Sigmoid colon (tissue), 7 donors: ENCODE data around the gene RPAP3. TPM values are rescaled to one million over a fixed set of nuclear protein-coding genes. Genes with fewer than 3 reads are reported as not detected.

Source experiments
- DNase-seq: peaks from one replicate; pipeline ENCODE4 v3.0.0-alpha.2; 2019
- H3K27ac ChIP-seq, 4 donors: fragments of 200-600 bp; sonication (generic); one replicate each; pipeline ENCODE4 v1.5.1; 2016 to 2019; ENCODE audit warnings: mild to moderate bottlenecking in 1 of 4
- H3K27me3 ChIP-seq, 3 donors: fragments of 200-600 bp; sonication (generic); one replicate each; pipeline ENCODE4 v1.5.1; 2019; ENCODE audit warnings: mild to moderate bottlenecking in 1 of 3
- H3K36me3 ChIP-seq, 4 donors: fragments of 200-600 bp; sonication (generic); one replicate each; pipeline ENCODE4 v1.5.1; 2016 to 2019
- H3K4me1 ChIP-seq, 4 donors: fragments of 200-600 bp; sonication (generic); one replicate each; pipeline ENCODE4 v1.5.1; 2017 to 2019
- H3K4me3 ChIP-seq, 4 donors: fragments of 200-600 bp; sonication (generic); one replicate each; pipeline ENCODE4 v1.5.1; 2017 to 2019; ENCODE audit warnings: mild to moderate bottlenecking in 2 of 4, moderate library complexity in 1 of 4
- H3K9me3 ChIP-seq, 4 donors: fragments of 200-600 bp in 3 of 4; sonication (generic) in 3 of 4; one replicate each; pipeline versions ENCODE4 v1.5.1 to v1.6.1; 2013 to 2019
- EP300 ChIP-seq, 4 donors: sonication (generic); formaldehyde crosslinking; IDR thresholded peaks; one replicate each; pipeline ENCODE4 v1.6.1; 2017; ENCODE audit warnings: antibody characterized with exemption in 4 of 4
- POLR2A ChIP-seq, 2 donors: fragments of 450-650 bp; IDR thresholded peaks; one replicate each; pipeline ENCODE4 v1.6.1; 2016; ENCODE audit warnings: antibody characterized with exemption in 2 of 2, mild to moderate bottlenecking in 2 of 2, moderate library complexity in 2 of 2
- POLR2AphosphoS5 ChIP-seq, 4 donors: sonication (generic); formaldehyde crosslinking; IDR thresholded peaks; one replicate each; pipeline ENCODE4 v1.6.1; 2017; ENCODE audit warnings: antibody characterized with exemption in 4 of 4
- WGBS, 2 donors: extraction: QIAGEN DNeasy Blood & Tissue Kit; methylation state at CpG; one replicate each; pipeline ENCODE4 v1.1.7; 2013; 5-methylcytosine and 5-hydroxymethylcytosine counted together
- intact Hi-C: fragments of 100-400 bp; cut with DNase I; formaldehyde crosslinking; loops from one replicate; pipeline ENCODE4 v1.15.1; 2023
- polyA plus RNA-seq, 3 donors: library from polyadenylated mRNA; stranded (reverse); fragments of 200-250 nt; gene quantifications; one replicate each; pipeline ENCODE4 v1.2.3, GENCODE V29; 2013
- total RNA-seq, 4 donors: library from RNA; depleted of rRNA; stranded (reverse); fragments of >200 nt; gene quantifications; one replicate each; pipeline ENCODE4 v1.1.0, GENCODE V29; 2016
- TF ChIP-seq, protein P1 (sequence below), 4 experiments: fragments of 450-650 bp in 3 of 4; fragments of 200-600 bp in 1 of 4; IDR thresholded peaks; one replicate each; pipeline ENCODE4 v1.5.1; 2016 to 2019; ENCODE audit warnings: antibody characterized with exemption in 4 of 4, mild to moderate bottlenecking in 3 of 4, moderate library complexity in 2 of 4
- donor health status: healthy with polysubstance abuse.
- donor health status: Bipolar disorder and iron deficiency.
- donor health status: healthy.

Gene RPAP3
- total and polyA plus RNA-seq, 7 donors, result 6.7 to 29.3 (median 21.0) TPM

DNA sequence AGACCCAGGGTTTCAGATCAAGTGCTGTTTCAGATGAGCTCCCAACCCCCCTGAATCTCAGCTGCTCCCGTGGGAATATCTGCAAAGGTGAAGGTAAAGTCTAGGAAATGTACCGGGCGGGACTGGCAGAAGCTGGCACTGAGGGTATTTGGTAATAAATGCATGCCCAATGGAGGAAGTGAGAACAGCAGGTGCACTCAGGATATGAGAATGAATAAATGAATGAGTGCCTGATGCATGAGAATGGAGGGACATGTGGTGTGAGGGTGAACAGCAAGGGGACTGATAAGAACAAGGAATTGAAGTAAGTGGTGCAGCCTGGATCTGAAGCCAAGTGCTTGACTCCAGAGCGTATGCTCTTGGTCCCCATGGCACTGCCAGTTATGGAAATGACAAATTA is 41.3 kb upstream of the RPAP3 start:
- no peaks in the 10 kb centered on the region for H3K9me3 ChIP-seq
- intact Hi-C loops, result no loop called here
- H3K4me3 ChIP-seq, result no peak overlapping the region
- WGBS, 2 donors, result 30 to 56% methylated on average over 4 of the region's 4 CpGs
- H3K27me3 ChIP-seq, result no peaks in the 10 kb centered on the region
- DNase-seq, result no peak
- no peak for TF ChIP-seq EP300 (IDR thresholded peaks at IDR 0.05)
- no peak for TF ChIP-seq POLR2A (IDR thresholded peaks at IDR 0.05)
- TF ChIP-seq, protein P1, sequence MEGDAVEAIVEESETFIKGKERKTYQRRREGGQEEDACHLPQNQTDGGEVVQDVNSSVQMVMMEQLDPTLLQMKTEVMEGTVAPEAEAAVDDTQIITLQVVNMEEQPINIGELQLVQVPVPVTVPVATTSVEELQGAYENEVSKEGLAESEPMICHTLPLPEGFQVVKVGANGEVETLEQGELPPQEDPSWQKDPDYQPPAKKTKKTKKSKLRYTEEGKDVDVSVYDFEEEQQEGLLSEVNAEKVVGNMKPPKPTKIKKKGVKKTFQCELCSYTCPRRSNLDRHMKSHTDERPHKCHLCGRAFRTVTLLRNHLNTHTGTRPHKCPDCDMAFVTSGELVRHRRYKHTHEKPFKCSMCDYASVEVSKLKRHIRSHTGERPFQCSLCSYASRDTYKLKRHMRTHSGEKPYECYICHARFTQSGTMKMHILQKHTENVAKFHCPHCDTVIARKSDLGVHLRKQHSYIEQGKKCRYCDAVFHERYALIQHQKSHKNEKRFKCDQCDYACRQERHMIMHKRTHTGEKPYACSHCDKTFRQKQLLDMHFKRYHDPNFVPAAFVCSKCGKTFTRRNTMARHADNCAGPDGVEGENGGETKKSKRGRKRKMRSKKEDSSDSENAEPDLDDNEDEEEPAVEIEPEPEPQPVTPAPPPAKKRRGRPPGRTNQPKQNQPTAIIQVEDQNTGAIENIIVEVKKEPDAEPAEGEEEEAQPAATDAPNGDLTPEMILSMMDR (IDR thresholded peaks at IDR 0.05), result no peak
- TF ChIP-seq POLR2AphosphoS5 (IDR thresholded peaks at IDR 0.05), result no peak
- H3K27ac ChIP-seq, result no peak overlapping the region
- no peaks in the 10 kb centered on the region for H3K4me1 ChIP-seq
- H3K36me3 ChIP-seq, result no peaks in the 10 kb centered on the region

DNA sequence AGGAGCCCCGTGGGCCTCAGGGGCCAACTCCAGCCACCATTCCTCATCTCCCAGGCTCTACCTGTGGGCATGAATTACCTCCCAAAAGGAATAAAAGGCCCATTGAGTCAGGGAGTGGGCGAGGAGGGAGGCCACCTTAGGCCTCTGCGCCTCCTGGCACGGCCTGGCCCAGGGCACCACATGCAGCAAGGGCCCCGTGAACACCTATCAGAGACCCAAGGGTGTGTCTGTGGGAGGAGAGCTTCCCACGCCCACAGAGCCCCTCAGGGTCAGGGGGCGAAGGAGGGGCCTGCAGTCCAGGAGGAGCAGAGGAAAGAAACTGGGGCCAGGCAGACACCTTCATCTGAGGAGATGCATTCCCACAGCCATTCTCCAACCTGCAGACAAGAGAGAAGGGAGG is 40.7 kb upstream of the RPAP3 start:
- no peak for DNase-seq
- TF ChIP-seq, protein P1 (IDR thresholded peaks at IDR 0.05), result no peak
- no peak for TF ChIP-seq EP300 (IDR thresholded peaks at IDR 0.05)
- TF ChIP-seq POLR2A (IDR thresholded peaks at IDR 0.05), result no peak
- no peak for TF ChIP-seq POLR2AphosphoS5 (IDR thresholded peaks at IDR 0.05)
- H3K36me3 ChIP-seq, result no peaks in the 10 kb centered on the region
- no peak overlapping the region for H3K4me3 ChIP-seq
- WGBS, 2 donors, result 66 to 84% methylated on average over 7 of the region's 7 CpGs
- H3K27me3 ChIP-seq, result no peaks in the 10 kb centered on the region
- no peak overlapping the region for H3K27ac ChIP-seq
- intact Hi-C loops, result no loop called here
- H3K4me1 ChIP-seq, result peaks cover 0 to 5% (median 2%) of the 10 kb centered on the region in 4 donors
- no peaks in the 10 kb centered on the region for H3K9me3 ChIP-seq

- no peak overlapping the region for H3K27ac ChIP-seq
- H3K9me3 ChIP-seq, result no peaks in the 10 kb centered on the region
- no peak overlapping the region for H3K4me3 ChIP-seq
- H3K36me3 ChIP-seq, result no peaks in the 10 kb centered on the region
- H3K4me1 ChIP-seq, result peaks cover 0 to 10% (median 4%) of the 10 kb centered on the region in 4 donors
- no peaks in the 10 kb centered on the region for H3K27me3 ChIP-seq
- DNase-seq, result no peak
- WGBS, 2 donors, result 89 to 92% methylated on average over 5 of the region's 5 CpGs
- TF ChIP-seq POLR2A (IDR thresholded peaks at IDR 0.05) (no peak), EP300 (IDR thresholded peaks at IDR 0.05) (no peak), POLR2AphosphoS5 (IDR thresholded peaks at IDR 0.05) (no peak)
- TF ChIP-seq, protein P1 (IDR thresholded peaks at IDR 0.05), result no peak
- intact Hi-C loops, result no loop called here
These were observed 40.2 kb upstream of the RPAP3 start for GRCh38 chr12:47746073-47746472.

GRCh38 chr12:47745485-47746041 is 39.7 kb upstream of the RPAP3 start:
- 90% methylated on average over 16 of the region's 16 CpGs for WGBS, 2 donors
- no peak for DNase-seq
- Histone ChIP-seq H3K27me3 (no peaks in the 10 kb centered on the region), H3K27ac (no peak overlapping the region), H3K9me3 (no peaks in the 10 kb centered on the region), H3K4me1 (peaks cover 0 to 11% (median 5%) of the 10 kb centered on the region in 4 donors), H3K4me3 (no peak overlapping the region), H3K36me3 (no peaks in the 10 kb centered on the region)
- intact Hi-C loops, result loop anchor here (2.0 kb wide), 1 partner anchor 93 kb away; no protein-coding TSS in a partner anchor
- TF ChIP-seq POLR2A (IDR thresholded peaks at IDR 0.05), result no peak
- no peak for TF ChIP-seq POLR2AphosphoS5 (IDR thresholded peaks at IDR 0.05)
- TF ChIP-seq EP300 (IDR thresholded peaks at IDR 0.05), result no peak
- TF ChIP-seq, protein P1 (IDR thresholded peaks at IDR 0.05), result no peak
